HCT116 (cell line): ENCODE data around the gene AQP5. TPM values are rescaled to one million over a fixed set of nuclear protein-coding genes. Genes with fewer than 3 reads are reported as not detected.

Source experiments
- ATAC-seq: fragments of 200-7000 bp; cut with Tn5 transposase; 2 replicates; pipeline ENCODE4 v1.9.1; 2020; ENCODE audit warnings: mild to moderate bottlenecking, moderate library complexity
- BruUV-seq: library from RNA; stranded (reverse); fragments of 400-500 nt; replicated peaks from 2 replicates; lab custom pipeline; 2021; lab: Mats Ljungman, UMichigan
- CTCF ChIA-PET: fragments of 300-600 bp; sonication (Branson Sonifier 250); formaldehyde crosslinking; loops from one replicate; lab custom pipeline; 2021; ENCODE audit warnings: antibody characterized with exemption; lab: Charles Lee
- POLR2A ChIA-PET: fragments of 300-600, 350-600 bp; sonication (Branson Sonifier 250); formaldehyde crosslinking; loops from one replicate; lab custom pipeline; 2021; ENCODE audit warnings: antibody characterized with exemption; lab: Charles Lee
- RAD21 ChIA-PET, 2 experiments: fragments of 300-600 bp; sonication (Branson Sonifier 250); formaldehyde crosslinking; loops; one replicate each; lab custom pipeline; 2023; ENCODE audit warnings: low total read pairs in 2 of 2; ENCODE audit not compliant: uncharacterized antibody in 2 of 2, unreplicated experiment in 2 of 2, low non-redundant PET in 1 of 2; lab: Charles Lee
- DNase-seq: peaks from one replicate; pipeline ENCODE4 v3.0.0-alpha.2; 2010; ENCODE audit warnings: low read depth, low spot score
- H2AFZ ChIP-seq: fragments of 200-600 bp; shearing (Covaris generic), sonication (generic); 2 replicates; pipeline ENCODE4 v1.6.1; 2017; ENCODE audit warnings: low read depth, mixed run types, mixed read lengths, antibody characterized with exemption, low read length; ENCODE audit not compliant: poor library complexity, severe bottlenecking
- H3K27ac ChIP-seq: 2 replicates; pipeline ENCODE4 v1.5.1; 2012; ENCODE audit warnings: low read depth, low read length
- H3K27me3 ChIP-seq: fragments of 200-600 bp; sonication (generic); 2 replicates; pipeline ENCODE4 v1.6.1; 2016; ENCODE audit warnings: mixed run types, low read length, mixed read lengths; ENCODE audit not compliant: insufficient read depth
- H3K36me3 ChIP-seq, 2 experiments: fragments of 200-500 bp in 1 of 2; fragments of 200-600 bp in 1 of 2; sonication (Bioruptor generic) in 1 of 2; sonication (generic) in 1 of 2; 2 replicates each; pipeline versions ENCODE4 v1.5.1 to v1.6.1; 2014 to 2016; ENCODE audit warnings: low read length in 2 of 2, inconsistent platforms in 1 of 2, mixed read lengths in 1 of 2, mixed run types in 1 of 2; ENCODE audit not compliant: insufficient read depth in 2 of 2, control insufficient read depth in 1 of 2
- H3K4me1 ChIP-seq, 2 experiments: fragments of 200-600 bp in 1 of 2; sonication (generic) in 1 of 2; 2 replicates each; pipeline versions ENCODE4 v1.5.1 to v1.6.1; 2012 to 2017; ENCODE audit warnings: low read length in 2 of 2, inconsistent platforms in 1 of 2, mild to moderate bottlenecking in 1 of 2, mixed read lengths in 1 of 2, mixed run types in 1 of 2, moderate library complexity in 1 of 2; ENCODE audit not compliant: insufficient read depth in 2 of 2, control insufficient read depth in 1 of 2
- H3K4me2 ChIP-seq: fragments of 200-600 bp; sonication (generic); 2 replicates; pipeline ENCODE4 v1.6.1; 2017; ENCODE audit warnings: mixed run types, low read length, mixed read lengths
- H3K4me3 ChIP-seq, 2 experiments: fragments of 200-600 bp in 1 of 2; sonication (generic) in 1 of 2; replicated peaks in 1 of 2; 2 replicates each; pipeline ENCODE4 v1.5.1; 2011 to 2016; ENCODE audit warnings: low read length in 2 of 2, control low read depth in 1 of 2, low read depth in 1 of 2, mild to moderate bottlenecking in 1 of 2, mixed read lengths in 1 of 2, mixed run types in 1 of 2
- H3K79me2 ChIP-seq: fragments of 200-600 bp; sonication (generic); 2 replicates; pipeline ENCODE4 v1.6.1; 2017; ENCODE audit warnings: mild to moderate bottlenecking, mixed run types, low read length, moderate library complexity, mixed read lengths; ENCODE audit not compliant: insufficient read depth
- H3K9ac ChIP-seq: fragments of 200-600 bp; sonication (generic); 2 replicates; pipeline ENCODE4 v1.6.1; 2016; ENCODE audit warnings: low read length, mixed read lengths
- H3K9me2 ChIP-seq: fragments of 200-600 bp; sonication (generic), shearing (Covaris generic); 2 replicates; pipeline ENCODE4 v1.6.1; 2017; ENCODE audit warnings: mixed run types, mild to moderate bottlenecking, moderate library complexity; ENCODE audit not compliant: insufficient read depth
- H3K9me3 ChIP-seq, 2 experiments: fragments of 200-500 bp in 1 of 2; fragments of 200-600 bp in 1 of 2; sonication (Bioruptor generic) in 1 of 2; sonication (generic) in 1 of 2; 2 replicates each; pipeline ENCODE4 v1.6.1; 2014 to 2017; ENCODE audit warnings: low read length in 2 of 2, mixed read lengths in 2 of 2, inconsistent platforms in 1 of 2, low read depth in 1 of 2, mild to moderate bottlenecking in 1 of 2, mixed run types in 1 of 2, moderate library complexity in 1 of 2; ENCODE audit not compliant: control insufficient read depth in 1 of 2, insufficient read depth in 1 of 2
- H4K20me1 ChIP-seq: fragments of 200-600 bp; sonication (generic), shearing (Covaris generic); 2 replicates; pipeline ENCODE4 v1.6.1; 2017; ENCODE audit warnings: mixed run types, mild to moderate bottlenecking, moderate library complexity; ENCODE audit not compliant: insufficient read depth
- ATF3 ChIP-seq: IDR thresholded peaks from 2 replicates; pipeline ENCODE4 v1.6.1; 2012
- CBX3 ChIP-seq: IDR thresholded peaks from 2 replicates; pipeline ENCODE4 v1.6.1; 2012; ENCODE audit warnings: low read depth
- ELF1 ChIP-seq: IDR thresholded peaks from 2 replicates; pipeline ENCODE4 v1.6.1; 2012; ENCODE audit warnings: low read depth, borderline replicate concordance
- EZH2 ChIP-seq: fragments of 200-600 bp; sonication (generic); IDR thresholded peaks from 2 replicates; pipeline ENCODE4 v1.6.1; 2017; ENCODE audit warnings: antibody characterized with exemption, mixed run types
- JUND ChIP-seq: IDR thresholded peaks from 2 replicates; pipeline ENCODE4 v1.6.1; 2012
- MAX ChIP-seq: IDR thresholded peaks from 2 replicates; pipeline ENCODE4 v1.6.1; 2012
- POLR2A ChIP-seq: IDR thresholded peaks from 2 replicates; pipeline ENCODE4 v1.7.0; 2011; ENCODE audit warnings: borderline replicate concordance; ENCODE audit not compliant: insufficient read depth, insufficient read length; ENCODE audit errors: extremely low read depth
- RAD21 ChIP-seq: IDR thresholded peaks from 2 replicates; pipeline ENCODE4 v1.6.1; 2012; ENCODE audit warnings: low read depth, mild to moderate bottlenecking
- SRF ChIP-seq: IDR thresholded peaks from 2 replicates; pipeline ENCODE4 v1.6.1; 2012; ENCODE audit warnings: low read depth
- ZBTB33 ChIP-seq: IDR thresholded peaks from 2 replicates; pipeline ENCODE4 v1.6.1; 2011; ENCODE audit warnings: mild to moderate bottlenecking, low read length, moderate library complexity; ENCODE audit not compliant: insufficient replicate concordance; ENCODE audit errors: extremely low read depth
- ZFX ChIP-seq: fragments of 450-650 bp; IDR thresholded peaks from 2 replicates; pipeline ENCODE4 v1.6.1; 2017
- ZNF274 ChIP-seq: fragments of 200-500 bp; sonication (Bioruptor generic); IDR thresholded peaks from 2 replicates; pipeline ENCODE4 v1.6.1; 2014; ENCODE audit warnings: mild to moderate bottlenecking, low read depth, low read length, inconsistent platforms
- intact Hi-C: fragments of 100-400 bp; cut with micrococcal nuclease; formaldehyde crosslinking; loops from 2 replicates; pipeline ENCODE4 v1.10.0; 2022
- total RNA-seq: library from RNA; stranded (reverse); gene quantifications from one replicate; pipeline ENCODE4 v1.2.1, GENCODE V29; 2021; ENCODE audit not compliant: unreplicated experiment

The AQP5 gene
- total RNA-seq, 1 experiment from 2014 or later: not detected

GRCh38 chr12:49964849-49965624 lies 3.4 kb downstream of the AQP5 start:
- Histone ChIP-seq H3K4me3 (no peak overlapping the region), H3K79me2 (no peaks in the 10 kb centered on the region), H2AFZ (no peak overlapping the region), H3K4me2 (no peak overlapping the region), H3K27ac (no peak overlapping the region), H3K4me1 (peaks cover 18 to 40% of the 10 kb centered on the region in 2 experiments), H3K27me3 (no peaks in the 10 kb centered on the region), H3K9me3 (no peaks in the 10 kb centered on the region), H3K9me2 (no peaks in the 10 kb centered on the region), H4K20me1 (no peaks in the 10 kb centered on the region), H3K36me3 (no peaks in the 10 kb centered on the region), H3K9ac (no peak overlapping the region)
- RAD21 ChIA-PET: no interaction called here
- DNase-seq (no peak), ATAC-seq (no peak)
- CTCF ChIA-PET: interaction anchor here (0.6 to 4.0 kb wide), 5 partner anchors 19 to 1375 kb away, joined by 3 to 65 read pairs (median 39); no protein-coding TSS in a partner anchor
- intact Hi-C loops: loop anchor here (5.0 to 10.0 kb wide), 2 partner anchors 98 to 190 kb away; no protein-coding TSS in a partner anchor
- BruUV-seq: no TSS peak
- POLR2A ChIA-PET: no interaction called here
- no peak for TF ChIP-seq ZFX
- TF ChIP-seq ELF1: no peak
- TF ChIP-seq POLR2A: no peak
- no peak for TF ChIP-seq JUND
- TF ChIP-seq ZBTB33: no peak
- no peak for TF ChIP-seq ZNF274
- TF ChIP-seq RAD21: no peak
- no peak for TF ChIP-seq MAX
- no peak for TF ChIP-seq SRF
- TF ChIP-seq CBX3: no peak
- TF ChIP-seq ATF3: no peak
- TF ChIP-seq EZH2: no peak
